GM12878 (cell line): ENCODE results near the gene MYH6. TPM values are rescaled to one million over a fixed set of nuclear protein-coding genes. Genes with fewer than 3 reads are reported as not detected.
"Not testable (repeated sequence)": the region's sequence is repeated elsewhere in the genome, so short reads cannot be mapped to it uniquely, and the experiment has no call there.

Experiments used
- ATAC-seq: fragments of 200-7000 bp; cut with Tn5 transposase; 3 replicates; pipeline ENCODE4 v1.9.1; 2020; ENCODE audit warnings: mild to moderate bottlenecking, moderate library complexity
- BruUV-seq: library from RNA; stranded (reverse); fragments of 400-500 nt; replicated peaks from 2 replicates; lab custom pipeline; 2021; lab: Mats Ljungman, UMichigan
- CTCF ChIA-PET: fragments of 300-600 bp; sonication (Branson Sonifier 250); formaldehyde crosslinking; extraction: SDS; loops from one replicate; lab custom pipeline; 2021; ENCODE audit warnings: inconsistent platforms; lab: Yijun Ruan, JAX
- POLR2A ChIA-PET: fragments of 350-600 bp; formaldehyde crosslinking; extraction: SDS; loops from one replicate; lab custom pipeline; 2021; ENCODE audit warnings: inconsistent platforms; lab: Charles Lee
- RAD21 ChIA-PET: fragments of 300-600 bp; sonication (Branson Sonifier 250); formaldehyde crosslinking; loops from one replicate; lab custom pipeline; 2023; ENCODE audit warnings: antibody characterized with exemption; ENCODE audit not compliant: unreplicated experiment; lab: Charles Lee
- SMC1A ChIA-PET: fragments of 300-600 bp; sonication (Branson Sonifier 250); formaldehyde crosslinking; loops from one replicate; lab custom pipeline; 2023; ENCODE audit not compliant: unreplicated experiment, uncharacterized antibody; lab: Charles Lee
- DNase-seq: peaks from one replicate; pipeline ENCODE4 v3.0.0-alpha.2; 2011; ENCODE audit warnings: low read depth, low spot score
- FAIRE-seq: peaks from 3 replicates; lab custom pipeline; 2011; peaks lifted over from hg19 to GRCh38; lab: Jason Lieb, UNC
- H2AFZ ChIP-seq: 2 replicates; pipeline ENCODE4 v1.6.0; 2011; ENCODE audit warnings: low read depth, low read length, control low read depth; ENCODE audit not compliant: control insufficient read depth
- H3K27ac ChIP-seq: 2 replicates; pipeline ENCODE4 v1.5.1; 2011; ENCODE audit warnings: control low read depth; ENCODE audit not compliant: control insufficient read depth, insufficient read depth
- H3K27me3 ChIP-seq, 2 experiments: replicated peaks in 1 of 2; 2 replicates each; pipeline versions ENCODE4 v1.6.0 to v1.6.1; 2011; ENCODE audit warnings: low read length in 1 of 2; ENCODE audit not compliant: control insufficient read depth in 2 of 2, insufficient read depth in 2 of 2
- H3K36me3 ChIP-seq, 2 experiments: 2 replicates each; pipeline ENCODE4 v1.5.1; 2011; ENCODE audit warnings: low read length in 1 of 2; ENCODE audit not compliant: control insufficient read depth in 2 of 2, insufficient read depth in 2 of 2
- H3K4me1 ChIP-seq: 2 replicates; pipeline ENCODE4 v1.6.1; 2011; ENCODE audit warnings: mild to moderate bottlenecking, low read length, moderate library complexity, mixed read lengths; ENCODE audit not compliant: control insufficient read depth, insufficient read depth
- H3K4me2 ChIP-seq: 2 replicates; pipeline ENCODE4 v1.6.0; 2011; ENCODE audit warnings: control low read depth; ENCODE audit not compliant: control insufficient read depth, insufficient read depth
- H3K4me3 ChIP-seq: fragments of 200-600 bp; sonication (generic); 2 replicates; pipeline ENCODE4 v1.5.1; 2016
- H3K79me2 ChIP-seq: 2 replicates; pipeline ENCODE4 v1.6.0; 2011; ENCODE audit warnings: low read length; ENCODE audit not compliant: control insufficient read depth, insufficient read depth
- H3K9ac ChIP-seq: 2 replicates; pipeline ENCODE4 v1.8.0; 2011; ENCODE audit warnings: low read length, control low read depth, mixed read lengths; ENCODE audit not compliant: control insufficient read depth, insufficient read depth
- H3K9me3 ChIP-seq: replicated peaks from 3 replicates; pipeline ENCODE4 v1.5.1; 2011; ENCODE audit warnings: mild to moderate bottlenecking, low read length; ENCODE audit not compliant: control insufficient read depth, insufficient read depth
- H4K20me1 ChIP-seq: 2 replicates; pipeline ENCODE4 v1.6.0; 2011; ENCODE audit not compliant: control insufficient read depth, insufficient read depth
- FOXM1 ChIP-seq: IDR thresholded peaks from 2 replicates; pipeline ENCODE4 v1.6.1; 2012; ENCODE audit warnings: low read depth, mild to moderate bottlenecking, inconsistent platforms, low read length, moderate library complexity
- HDAC2 ChIP-seq: fragments of 200-600 bp; sonication (generic); IDR thresholded peaks from 2 replicates; pipeline ENCODE4 v1.6.1; 2017
- IKZF1 ChIP-seq: fragments of 450-650 bp; conservative IDR thresholded peaks from 2 replicates; pipeline ENCODE4 v1.6.1; 2017; ENCODE audit warnings: antibody characterized with exemption, mild to moderate bottlenecking
- NFYA ChIP-seq: IDR thresholded peaks from 2 replicates; pipeline ENCODE4 v1.6.1; 2011; ENCODE audit warnings: low read depth, mild to moderate bottlenecking, low read length, improper control_type of control experiment, borderline replicate concordance
- RAD21 ChIP-seq: IDR thresholded peaks from 2 replicates; pipeline ENCODE4 v1.6.1; 2011; ENCODE audit warnings: mild to moderate bottlenecking, low read depth, low read length, moderate library complexity; ENCODE audit not compliant: insufficient read depth
- RELA ChIP-seq: fragments of 450-650 bp; IDR thresholded peaks from 2 replicates; pipeline ENCODE4 v1.8.0; 2014; ENCODE audit warnings: borderline replicate concordance; ENCODE audit not compliant: partially characterized antibody
- SP1 ChIP-seq: IDR thresholded peaks from one replicate; pipeline ENCODE4 v1.6.1; 2011; ENCODE audit warnings: low read depth, low read length
- SUZ12 ChIP-seq: fragments of 200-600 bp; sonication (generic); IDR thresholded peaks from one replicate; pipeline ENCODE4 v1.6.1; 2018; ENCODE audit warnings: antibody characterized with exemption, mild to moderate bottlenecking; ENCODE audit not compliant: unreplicated experiment
- WGBS: methylation state at CpG from one replicate; pipeline ENCODE4 v1.1.6; 2016; ENCODE audit warnings: low lambda C conversion rate; ENCODE audit not compliant: insufficient replicate concordance, insufficient coverage; ENCODE audit errors: missing lambda C conversion rate; 5-methylcytosine and 5-hydroxymethylcytosine counted together
- in situ Hi-C: fragments of 300-500 bp; cut with MboI; formaldehyde crosslinking; loops from 9 replicates; pipeline ENCODE4 v1.14.3; 2018; ENCODE audit warnings: mixed read lengths
- intact Hi-C: fragments of 100-400 bp; cut with micrococcal nuclease; formaldehyde crosslinking; loops from one replicate; pipeline ENCODE4 v1.14.2; 2022; ENCODE audit not compliant: unreplicated experiment
- polyA plus RNA-seq, 11 experiments: library from polyadenylated mRNA; depleted of rRNA in 4 of 11; unstranded in 6 of 11; stranded (reverse) in 5 of 11; fragments of >200 nt; fragmentation: Nextera tagmentation in 4 of 11; fragmentation: Illumina TruSeq in 1 of 11; extraction: Ambion mirVana in 4 of 11; extraction: Trizol in 1 of 11; gene quantifications; 1 replicate in 1 of 11; 2 replicates in 10 of 11; pipeline versions ENCODE4 v1.2.1 to v1.2.3, GENCODE V29; 2011 to 2016; ENCODE audit warnings: inconsistent platforms in 2 of 11, missing spikeins in 2 of 11, low read depth in 1 of 11
- total RNA-seq, 4 experiments: library from RNA; depleted of rRNA in 3 of 4; stranded (reverse); fragments of >200 nt in 3 of 4; fragmentation: Illumina TruSeq in 1 of 4; extraction: Trizol in 1 of 4; gene quantifications; 2 replicates each; pipeline versions ENCODE4 v1.2.1 to v1.2.3, GENCODE V29; 2013 to 2021

MYH6 gene
- total and polyA plus RNA-seq, 10 of the 15 experiments (the other 5 are each of a cell fraction or from before 2014, with no cell fraction given), result 0.01 to 0.84 (median 0.05) TPM; not detected in 7

- H3K27me3 ChIP-seq, result no peaks in the 10 kb centered on the region; a peak in 2 of 4 replicates
- 46% methylated on average over 7 of the region's 7 CpGs for WGBS
- no peak overlapping the region for H3K9ac ChIP-seq
- H3K27ac ChIP-seq, result no peak overlapping the region
- intact Hi-C loops (no loop called here), in situ Hi-C loops (no loop called here)
- H4K20me1 ChIP-seq, result no peaks in the 10 kb centered on the region
- H3K4me3 ChIP-seq, result no peak overlapping the region
- H3K79me2 ChIP-seq, result no peaks in the 10 kb centered on the region
- ChIA-PET POLR2A (no interaction called here), RAD21 (no interaction called here), SMC1A (no interaction called here), CTCF (interaction anchor here (0.7 to 1.7 kb wide), 4 partner anchors 10 to 72 kb away, joined by 3 to 6 read pairs (median 4); no protein-coding TSS in a partner anchor)
- no peaks in the 10 kb centered on the region for H3K36me3 ChIP-seq
- no peak overlapping the region for H2AFZ ChIP-seq
- DNase-seq, result no peak
- H3K4me1 ChIP-seq, result no peaks in the 10 kb centered on the region
- H3K9me3 ChIP-seq, result no peaks in the 10 kb centered on the region
- no peak for FAIRE-seq
- ATAC-seq, result no peak
- no TSS peak for BruUV-seq
- H3K4me2 ChIP-seq, result no peak overlapping the region
- TF ChIP-seq SUZ12, result no peak
- no peak for TF ChIP-seq RAD21
- no peak for TF ChIP-seq RELA
- no peak for TF ChIP-seq IKZF1
- no peak for TF ChIP-seq HDAC2
- no peak for TF ChIP-seq SP1
- no peak for TF ChIP-seq NFYA
- TF ChIP-seq FOXM1, result no peak
Measured at GRCh38 chr14:23392613-23393012, 15.5 kb downstream of the MYH6 start.

DNA sequence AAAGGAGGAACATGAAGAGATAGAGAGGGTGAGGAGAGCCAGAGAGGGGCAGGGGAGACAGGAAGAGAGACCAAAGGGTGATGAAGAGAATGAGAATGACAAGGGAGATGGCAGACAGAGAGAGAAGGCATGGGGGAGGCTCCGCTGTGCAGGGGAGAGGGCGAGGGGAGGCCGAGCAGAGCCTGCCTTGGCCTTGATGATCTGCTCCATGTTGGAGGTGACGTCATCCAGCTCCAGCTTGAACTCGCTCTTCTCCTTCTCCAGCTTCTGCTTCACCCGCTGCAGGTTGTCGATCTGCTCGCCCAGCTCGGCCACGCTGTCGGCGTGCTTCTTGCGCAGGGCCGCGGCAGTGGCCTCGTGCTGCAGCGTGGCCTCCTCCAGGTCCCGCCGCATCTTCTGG, 18.2 kb downstream of the MYH6 start:
- FAIRE-seq, H2AFZ ChIP-seq, intact Hi-C loops: not testable (repeated sequence)

More for the DNA sequence above, 18.2 kb downstream of the MYH6 start:
- H3K4me2 ChIP-seq, H3K36me3 ChIP-seq, H3K4me3 ChIP-seq, H3K9me3 ChIP-seq, DNase-seq, H4K20me1 ChIP-seq, SMC1A ChIA-PET, H3K4me1 ChIP-seq, in situ Hi-C loops, H3K27ac ChIP-seq, H3K9ac ChIP-seq, POLR2A ChIA-PET, RAD21 ChIA-PET, H3K27me3 ChIP-seq, ATAC-seq, BruUV-seq, H3K79me2 ChIP-seq: not testable (repeated sequence)
- CTCF ChIA-PET, result interaction anchor here (0.6 kb wide), 1 partner anchor 217 kb away, joined by 3 read pairs; no protein-coding TSS in a partner anchor
- 67% methylated on average over 3 of the region's 19 CpGs for WGBS
